NCI-H524 (cell line): ENCODE data around the gene SUPT7L.
"Not testable (repeated sequence)": the region's sequence is repeated elsewhere in the genome, so short reads cannot be mapped to it uniquely, and the experiment has no call there.

ENCODE experiments used
- DNase-seq, 2 experiments: peaks; one replicate each; lab custom pipeline; 2025; lab: John Stamatoyannopoulos, UW

SUPT7L gene

GRCh38 chr2:27685006-27685405 lies 21.6 kb upstream of the SUPT7L start:
- DNase-seq, result not testable (repeated sequence)

GRCh38 chr2:27683390-27684071 lies 20.1 kb upstream of the SUPT7L start:
- DNase-seq, result peak; percentile 81 to 93

GRCh38 chr2:27682334-27682771 lies 18.9 kb upstream of the SUPT7L start:
- DNase-seq, result not testable (repeated sequence)

- DNase-seq, result no peak
Observed at GRCh38 chr2:27681841-27682240, 18.4 kb upstream of the SUPT7L start.

- no peak for DNase-seq
Observed at GRCh38 chr2:27680571-27680970, 17.2 kb upstream of the SUPT7L start.

- no peak for DNase-seq
Observed at GRCh38 chr2:27672723-27673486, 9.5 kb upstream of the SUPT7L start.

GRCh38 chr2:27671235-27671634 lies 7.8 kb upstream of the SUPT7L start:
- DNase-seq, result no peak

- no peak for DNase-seq
Observed at GRCh38 chr2:27667446-27667845, 4.0 kb upstream of the SUPT7L start.

- DNase-seq, result no peak
Observed at GRCh38 chr2:27664622-27665363, 1.4 kb upstream of the SUPT7L start.

- no peak for DNase-seq
Observed at GRCh38 chr2:27664154-27664574, 750 bp upstream of the SUPT7L start.

GRCh38 chr2:27661371-27661770 lies 2.0 kb downstream of the SUPT7L start:
- DNase-seq, result no peak

GRCh38 chr2:27655155-27655951 lies 8.1 kb downstream of the SUPT7L start:
- no peak for DNase-seq

- no peak for DNase-seq
Observed at GRCh38 chr2:27653397-27653796, 10.0 kb downstream of the SUPT7L start.

GRCh38 chr2:27652790-27653189 lies 10.6 kb downstream of the SUPT7L start:
- no peak for DNase-seq

- no peak for DNase-seq
Observed at GRCh38 chr2:27652341-27652740, 11.1 kb downstream of the SUPT7L start.

GRCh38 chr2:27651056-27651455 lies 12.4 kb downstream of the SUPT7L start:
- DNase-seq, result peak; percentile 64 to 85

- DNase-seq, result no peak
Observed at GRCh38 chr2:27647737-27648136, 15.7 kb downstream of the SUPT7L start.

GRCh38 chr2:27647289-27647688 lies 16.1 kb downstream of the SUPT7L start:
- DNase-seq, result no peak

- DNase-seq, result no peak
Observed at GRCh38 chr2:27645197-27645596, 18.2 kb downstream of the SUPT7L start.

- no peak for DNase-seq
Observed at GRCh38 chr2:27640722-27641245, 22.6 kb downstream of the SUPT7L start.

- no peak for DNase-seq
Observed at GRCh38 chr2:27638709-27639108, 24.7 kb downstream of the SUPT7L start.
